ENCODE data around the gene CDK18. TPM values are rescaled to one million over a fixed set of nuclear protein-coding genes. Genes with fewer than 3 reads are reported as not detected.

The CDK18 gene
- total RNA-seq, 2 donors from 2014 or later: 11.1 to 16.2 TPM

- 32% methylated on average over 13 of the region's 13 CpGs for WGBS
- intact Hi-C loops (cut with DNase I): loop anchor here (2.0 kb wide), 1 partner anchor 130 kb away; no protein-coding TSS in a partner anchor
- peak; percentile 66 for DNase-seq (ENCODE audit: low spot score)
Measured at GRCh38 chr1:205484985-205485967, 19.2 kb upstream of the CDK18 start.

GRCh38 chr1:205486258-205486657 lies 18.2 kb upstream of the CDK18 start:
- peaks cover 2% of the 10 kb centered on the region for H3K27me3 ChIP-seq (replicated peaks; ENCODE audit: insufficient read depth)
- WGBS: 90% methylated on average over 6 of the region's 6 CpGs
- TF ChIP-seq POLR2AphosphoS5 (IDR thresholded peaks at IDR 0.05) (no peak), POLR2A (IDR thresholded peaks at IDR 0.05) (no peak), CTCF (IDR thresholded peaks at IDR 0.05) (no peak)
- intact Hi-C loops (cut with DNase I): no loop called here
- H3K9me3 ChIP-seq: no peaks in the 10 kb centered on the region
- H3K4me1 ChIP-seq (replicated peaks): no peaks in the 10 kb centered on the region
- H3K27ac ChIP-seq: no peak overlapping the region
- DNase-seq (ENCODE audit: low spot score): no peak
- no peaks in the 10 kb centered on the region for H3K36me3 ChIP-seq
- H3K4me3 ChIP-seq: no peak overlapping the region

More at GRCh38 chr1:205484985-205485967, 19.2 kb upstream of the CDK18 start:
- Histone ChIP-seq H3K4me1 (replicated peaks) (no peaks in the 10 kb centered on the region), H3K4me3 (no peak overlapping the region), H3K27me3 (replicated peaks; ENCODE audit: insufficient read depth) (peaks cover 4% of the 10 kb centered on the region), H3K27ac (no peak overlapping the region), H3K9me3 (no peaks in the 10 kb centered on the region), H3K36me3 (no peaks in the 10 kb centered on the region)
- TF ChIP-seq POLR2AphosphoS5 (IDR thresholded peaks at IDR 0.05) (no peak), CTCF (IDR thresholded peaks at IDR 0.05) (peak; percentile 88 to 93 (median 90)), POLR2A (IDR thresholded peaks at IDR 0.05) (no peak)

- Histone ChIP-seq H3K27ac (no peak overlapping the region), H3K4me3 (no peak overlapping the region), H3K36me3 (no peaks in the 10 kb centered on the region), H3K9me3 (no peaks in the 10 kb centered on the region), H3K27me3 (replicated peaks; ENCODE audit: insufficient read depth) (no peaks in the 10 kb centered on the region), H3K4me1 (replicated peaks) (no peaks in the 10 kb centered on the region)
- TF ChIP-seq POLR2A (IDR thresholded peaks at IDR 0.05) (no peak), POLR2AphosphoS5 (IDR thresholded peaks at IDR 0.05) (peak; percentile 6), CTCF (IDR thresholded peaks at IDR 0.05) (peak; percentile 44 to 87 (median 83))
- 48% methylated on average over 9 of the region's 9 CpGs for WGBS
- peak; percentile 62 for DNase-seq (ENCODE audit: low spot score)
- intact Hi-C loops (cut with DNase I): loop anchor here (1.0 kb wide), 1 partner anchor 36 kb away; no protein-coding TSS in a partner anchor
Measured at GRCh38 chr1:205488074-205488723, 16.3 kb upstream of the CDK18 start.

GRCh38 chr1:205491794-205492193 lies 12.7 kb upstream of the CDK18 start:
- Histone ChIP-seq H3K4me3 (no peak overlapping the region), H3K27me3 (replicated peaks; ENCODE audit: insufficient read depth) (no peaks in the 10 kb centered on the region), H3K4me1 (replicated peaks) (no peaks in the 10 kb centered on the region), H3K36me3 (no peaks in the 10 kb centered on the region), H3K27ac (no peak overlapping the region), H3K9me3 (no peaks in the 10 kb centered on the region)
- TF ChIP-seq POLR2AphosphoS5 (IDR thresholded peaks at IDR 0.05): no peak
- no peak for DNase-seq (ENCODE audit: low spot score)
- 74% methylated on average over 4 of the region's 4 CpGs for WGBS
- intact Hi-C loops (cut with DNase I): no loop called here

GRCh38 chr1:205492201-205492667 lies 12.2 kb upstream of the CDK18 start:
- Histone ChIP-seq H3K4me3 (no peak overlapping the region), H3K36me3 (no peaks in the 10 kb centered on the region), H3K4me1 (replicated peaks) (no peaks in the 10 kb centered on the region), H3K9me3 (no peaks in the 10 kb centered on the region), H3K27ac (no peak overlapping the region), H3K27me3 (replicated peaks; ENCODE audit: insufficient read depth) (no peaks in the 10 kb centered on the region)
- no peak for DNase-seq (ENCODE audit: low spot score)
- no peak for TF ChIP-seq CTCF (IDR thresholded peaks at IDR 0.05)
- TF ChIP-seq POLR2AphosphoS5 (IDR thresholded peaks at IDR 0.05): no peak
- no peak for TF ChIP-seq POLR2A (IDR thresholded peaks at IDR 0.05)
- WGBS: 57% methylated on average over 2 of the region's 2 CpGs
- intact Hi-C loops (cut with DNase I): no loop called here
